HUDEP-2 (cell line): ENCODE measurements around the gene ZNF555.

Source experiments
- DNase-seq, 76 experiments: peaks; one replicate each; lab custom pipeline; 2025; ENCODE audit not compliant: unreplicated experiment in 76 of 76; lab: John Stamatoyannopoulos, UW

The ZNF555 gene

DNA sequence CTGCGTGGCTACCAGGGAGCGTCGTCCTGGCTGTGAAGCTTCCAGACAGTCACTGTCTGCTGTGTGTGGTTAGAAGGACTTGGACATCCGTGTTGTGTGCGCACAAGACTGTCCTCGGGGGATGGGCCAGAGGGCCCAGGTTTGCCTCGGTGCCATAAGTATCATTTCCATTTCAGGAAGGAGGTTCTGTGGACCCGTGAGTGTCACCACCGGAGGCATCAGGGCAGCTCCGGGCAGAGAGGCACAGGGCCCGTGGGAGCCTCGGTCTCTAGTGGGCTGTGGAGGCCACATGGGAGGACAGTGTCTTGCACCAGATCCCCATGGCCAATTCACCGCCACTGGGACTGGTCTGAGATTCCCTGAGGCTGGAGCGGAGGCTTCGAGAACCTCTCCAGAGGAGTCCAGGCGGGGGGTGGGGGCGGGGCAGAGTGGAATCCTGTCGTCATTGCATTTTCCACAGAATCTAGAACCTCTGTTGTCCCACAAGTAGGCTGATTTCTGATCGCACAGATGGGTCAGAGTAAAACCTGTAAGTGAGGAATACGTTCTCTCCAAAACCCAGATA, 65.4 kb downstream of the ZNF555 start:
- DNase-seq: no peak
